ENCODE measurements around the gene MRGPRX1. TPM values are rescaled to one million over a fixed set of nuclear protein-coding genes. Genes with fewer than 3 reads are reported as not detected.

The MRGPRX1 gene
- total RNA-seq, 1 donor = not detected

- DNase-seq (ENCODE audit: insufficient read length, low spot score, missing footprints) = no peak
- Histone ChIP-seq H3K27me3 (ENCODE audit: insufficient read depth, low read length) (no peaks in the 10 kb centered on the region), H3K36me3 (ENCODE audit: insufficient read depth, low read length) (no peaks in the 10 kb centered on the region), H3K4me1 (ENCODE audit: insufficient read depth, low read length) (no peaks in the 10 kb centered on the region), H3K9me3 (ENCODE audit: low read depth, low read length) (no peaks in the 10 kb centered on the region), H2AFZ (ENCODE audit: low read length) (no peak overlapping the region), H3K79me2 (ENCODE audit: insufficient read depth, low read length) (no peaks in the 10 kb centered on the region), H4K20me1 (ENCODE audit: insufficient read depth, low read length) (no peaks in the 10 kb centered on the region), H3K27ac (ENCODE audit: low read depth, low read length) (no peak overlapping the region), H3K4me2 (ENCODE audit: insufficient read depth, low read length) (no peak overlapping the region), H3K4me3 (ENCODE audit: insufficient read depth, low read length) (no peak overlapping the region)
- TF ChIP-seq, protein P1, sequence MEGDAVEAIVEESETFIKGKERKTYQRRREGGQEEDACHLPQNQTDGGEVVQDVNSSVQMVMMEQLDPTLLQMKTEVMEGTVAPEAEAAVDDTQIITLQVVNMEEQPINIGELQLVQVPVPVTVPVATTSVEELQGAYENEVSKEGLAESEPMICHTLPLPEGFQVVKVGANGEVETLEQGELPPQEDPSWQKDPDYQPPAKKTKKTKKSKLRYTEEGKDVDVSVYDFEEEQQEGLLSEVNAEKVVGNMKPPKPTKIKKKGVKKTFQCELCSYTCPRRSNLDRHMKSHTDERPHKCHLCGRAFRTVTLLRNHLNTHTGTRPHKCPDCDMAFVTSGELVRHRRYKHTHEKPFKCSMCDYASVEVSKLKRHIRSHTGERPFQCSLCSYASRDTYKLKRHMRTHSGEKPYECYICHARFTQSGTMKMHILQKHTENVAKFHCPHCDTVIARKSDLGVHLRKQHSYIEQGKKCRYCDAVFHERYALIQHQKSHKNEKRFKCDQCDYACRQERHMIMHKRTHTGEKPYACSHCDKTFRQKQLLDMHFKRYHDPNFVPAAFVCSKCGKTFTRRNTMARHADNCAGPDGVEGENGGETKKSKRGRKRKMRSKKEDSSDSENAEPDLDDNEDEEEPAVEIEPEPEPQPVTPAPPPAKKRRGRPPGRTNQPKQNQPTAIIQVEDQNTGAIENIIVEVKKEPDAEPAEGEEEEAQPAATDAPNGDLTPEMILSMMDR (IDR thresholded peaks at IDR 0.05; ENCODE audit: extremely low read depth, low read depth, low read length) = no peak
These were observed 48.6 kb downstream of the MRGPRX1 start for GRCh38 chr11:18890615-18891014.

Other genes starting within 250 kb of the MRGPRX1 start
- 3.3 and 4.1 TPM in 2 replicates for gene TMEM86A, start 240.6 kb downstream of the MRGPRX1 start, total RNA-seq
- not detected in 2 replicates for gene IGSF22, start 213.2 kb downstream of the MRGPRX1 start, total RNA-seq
- not detected in 2 replicates for gene PTPN5, start 147.6 kb downstream of the MRGPRX1 start, total RNA-seq
- gene MRGPRX2, start 121.3 kb upstream of the MRGPRX1 start, total RNA-seq = not detected in 2 replicates
- 16.6 and 20.6 TPM in 2 replicates for gene ZDHHC13, start 177.8 kb upstream of the MRGPRX1 start, total RNA-seq

Measured in osteoblast (primary cell).